ENCODE results near the gene ADAM12.

Gene ADAM12

DNA sequence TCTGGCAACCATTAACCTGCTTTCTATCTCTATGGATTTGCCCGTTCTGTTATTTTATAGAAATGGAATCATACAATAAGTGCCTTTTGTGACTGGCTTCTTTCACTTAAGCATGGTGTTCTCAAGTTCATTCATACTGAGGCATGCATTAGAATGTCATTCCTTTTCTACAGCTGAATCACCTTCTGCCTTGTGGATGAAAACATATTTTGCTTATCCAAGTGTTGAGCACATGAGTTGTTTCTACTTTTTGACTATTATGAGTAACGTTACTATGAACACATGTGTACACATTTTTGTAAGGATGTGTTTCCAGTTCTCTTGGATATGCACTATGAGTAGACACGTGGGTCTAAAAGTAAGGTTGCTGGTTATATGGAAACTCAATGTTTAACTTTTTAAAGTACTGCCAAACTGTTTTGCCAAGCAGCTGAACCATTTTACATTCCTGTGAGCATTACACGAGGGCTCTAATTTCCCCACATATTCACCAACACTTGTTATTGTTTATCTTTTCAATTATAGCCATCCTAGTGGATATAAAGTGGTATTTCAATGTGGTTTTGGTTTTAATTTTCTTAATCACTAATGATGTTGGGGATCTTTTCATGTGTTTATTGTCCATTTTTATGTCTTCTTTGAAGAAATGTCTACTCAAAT lies 250.6 kb downstream of the ADAM12 start:
- H3K9ac ChIP-seq (ENCODE audit: low read depth, low read length): no peak overlapping the region
- no peaks in the 10 kb centered on the region for H3K4me1 ChIP-seq (ENCODE audit: insufficient read depth, low read length)
- H3K36me3 ChIP-seq (ENCODE audit: insufficient read depth, low read length): no peaks in the 10 kb centered on the region
- no peaks in the 10 kb centered on the region; the same call in 1 of the 2 replicates for H3K9me3 ChIP-seq (ENCODE audit: control insufficient read depth, insufficient read depth, low read length)

DNA sequence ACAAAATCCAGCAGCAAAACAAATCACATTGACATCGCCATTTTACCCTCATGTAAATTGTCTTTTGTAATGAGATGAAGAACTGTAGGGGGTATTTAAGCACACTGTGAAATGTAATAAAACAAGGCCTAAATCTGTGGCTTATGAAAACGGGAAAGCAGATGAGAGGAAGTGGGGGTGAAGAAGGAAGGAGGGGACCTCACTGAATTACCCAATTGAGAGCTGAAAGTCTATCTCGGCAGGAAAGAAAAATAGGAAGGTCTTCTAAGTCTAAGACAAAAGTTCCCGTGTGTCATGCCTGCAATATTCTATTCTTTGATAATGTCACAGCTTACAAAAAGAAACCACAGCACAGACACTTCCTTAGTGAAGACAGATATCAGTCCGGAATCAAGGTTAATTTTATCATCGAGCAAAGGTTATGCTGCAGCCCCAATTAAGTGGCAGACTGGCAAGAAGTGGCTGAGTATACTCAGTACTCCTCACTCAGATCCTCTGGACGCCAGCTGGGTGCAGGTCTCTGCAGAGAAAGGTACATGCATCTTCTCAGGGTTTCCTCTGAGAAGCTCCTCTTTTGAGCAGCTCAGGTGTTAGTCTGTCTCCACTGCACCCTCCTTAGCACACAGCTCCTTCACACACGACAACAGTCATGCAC lies 252.2 kb downstream of the ADAM12 start:
- Histone ChIP-seq H3K36me3 (ENCODE audit: insufficient read depth, low read length) (no peaks in the 10 kb centered on the region), H3K9ac (ENCODE audit: low read depth, low read length) (no peak overlapping the region), H3K9me3 (ENCODE audit: control insufficient read depth, insufficient read depth, low read length) (no peaks in the 10 kb centered on the region; the same call in 1 of the 2 replicates), H3K4me1 (ENCODE audit: insufficient read depth, low read length) (no peaks in the 10 kb centered on the region)

DNA sequence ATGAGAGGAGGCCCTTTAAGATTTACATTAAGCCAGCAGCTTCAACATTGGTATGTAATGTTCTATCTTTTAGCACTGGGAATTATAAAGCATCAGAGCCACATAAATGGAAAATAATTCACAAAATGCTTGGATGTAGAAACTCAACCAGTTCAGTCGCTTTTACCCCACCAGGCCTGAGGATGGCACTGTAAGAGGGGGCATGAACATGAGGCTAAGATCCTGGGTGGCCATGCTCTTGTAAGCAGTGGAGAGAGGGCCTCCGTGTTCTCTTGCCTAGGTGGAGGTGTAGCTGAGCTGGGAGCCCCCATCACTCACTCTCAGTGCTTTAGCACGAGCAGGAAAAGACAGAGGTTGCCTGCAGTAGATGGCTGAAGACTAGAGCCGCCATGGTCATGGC lies 253.1 kb downstream of the ADAM12 start:
- H3K9ac ChIP-seq (ENCODE audit: low read depth, low read length): no peak overlapping the region
- H3K9me3 ChIP-seq (ENCODE audit: control insufficient read depth, insufficient read depth, low read length): no peaks in the 10 kb centered on the region; the same call in 1 of the 2 replicates
- no peaks in the 10 kb centered on the region for H3K36me3 ChIP-seq (ENCODE audit: insufficient read depth, low read length)
- no peaks in the 10 kb centered on the region for H3K4me1 ChIP-seq (ENCODE audit: insufficient read depth, low read length)

DNA sequence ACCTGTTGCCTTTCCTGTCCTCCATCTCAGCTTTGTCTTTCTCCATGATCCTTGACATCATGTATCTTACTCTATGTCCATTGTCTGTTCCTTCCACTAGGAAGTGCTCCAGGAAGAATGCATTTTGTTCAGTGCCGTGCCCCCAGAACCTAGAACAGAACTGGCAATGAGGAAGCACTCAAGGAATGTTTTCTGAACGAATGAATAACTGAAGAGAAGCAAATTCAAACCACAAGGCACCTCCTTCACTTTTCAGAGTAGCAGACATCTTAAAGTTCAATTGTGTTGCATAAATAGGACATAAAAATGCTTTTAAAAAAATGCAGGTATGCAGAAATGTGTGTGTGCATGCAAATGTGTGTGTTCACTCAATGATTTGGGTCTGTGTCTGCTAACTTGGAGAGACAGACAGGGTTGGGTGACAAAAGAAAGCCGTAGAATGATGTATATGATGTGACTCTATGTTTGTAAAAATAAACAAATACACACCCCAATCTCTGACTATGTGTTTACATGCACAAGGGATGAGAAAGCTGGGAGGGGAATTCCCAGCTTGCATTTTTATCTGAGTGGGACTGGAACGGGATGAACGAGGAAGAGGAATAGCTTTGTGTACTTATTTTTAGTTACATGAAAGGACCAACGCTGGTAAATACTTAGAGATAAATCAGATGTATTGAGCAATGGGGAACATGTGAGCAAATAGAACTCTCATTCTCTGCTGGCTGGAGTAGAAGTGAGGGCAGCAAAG lies 254.2 kb downstream of the ADAM12 start:
- no peaks in the 10 kb centered on the region for H3K4me1 ChIP-seq (ENCODE audit: insufficient read depth, low read length)
- no peak overlapping the region; the same call in 1 of the 2 replicates for H3K9ac ChIP-seq (ENCODE audit: low read depth, low read length)
- no peaks in the 10 kb centered on the region for H3K36me3 ChIP-seq (ENCODE audit: insufficient read depth, low read length)
- H3K9me3 ChIP-seq (ENCODE audit: control insufficient read depth, insufficient read depth, low read length): no peaks in the 10 kb centered on the region

DNA sequence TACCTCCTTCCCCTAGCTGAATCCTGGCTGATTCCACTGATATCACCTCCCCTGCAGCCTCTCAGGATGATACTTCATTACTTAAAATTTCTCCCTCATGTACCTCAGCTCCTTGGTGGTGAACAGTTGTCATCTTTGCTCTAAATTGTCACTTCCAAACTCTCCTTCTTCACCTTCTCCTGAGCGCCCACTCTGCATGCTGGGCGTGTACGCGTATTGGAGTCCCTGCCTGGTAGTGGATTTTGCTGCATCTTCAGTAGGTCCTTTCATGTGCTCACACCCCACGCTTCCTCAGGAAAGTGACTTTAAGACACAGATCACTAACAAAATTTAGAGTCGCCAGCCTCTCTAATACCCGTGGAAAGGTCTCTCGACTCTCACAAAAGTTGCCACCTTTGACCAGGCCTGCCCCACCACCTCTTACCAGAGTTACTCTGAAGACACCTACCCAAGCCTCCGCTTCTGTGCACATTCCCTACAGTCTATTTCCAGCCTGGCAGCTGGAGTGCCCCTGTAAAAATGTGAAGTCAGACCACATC lies 255.1 kb downstream of the ADAM12 start:
- no peaks in the 10 kb centered on the region for H3K9me3 ChIP-seq (ENCODE audit: control insufficient read depth, insufficient read depth, low read length)
- H3K4me1 ChIP-seq (ENCODE audit: insufficient read depth, low read length): no peaks in the 10 kb centered on the region
- no peak overlapping the region for H3K9ac ChIP-seq (ENCODE audit: low read depth, low read length)
- H3K36me3 ChIP-seq (ENCODE audit: insufficient read depth, low read length): no peaks in the 10 kb centered on the region

DNA sequence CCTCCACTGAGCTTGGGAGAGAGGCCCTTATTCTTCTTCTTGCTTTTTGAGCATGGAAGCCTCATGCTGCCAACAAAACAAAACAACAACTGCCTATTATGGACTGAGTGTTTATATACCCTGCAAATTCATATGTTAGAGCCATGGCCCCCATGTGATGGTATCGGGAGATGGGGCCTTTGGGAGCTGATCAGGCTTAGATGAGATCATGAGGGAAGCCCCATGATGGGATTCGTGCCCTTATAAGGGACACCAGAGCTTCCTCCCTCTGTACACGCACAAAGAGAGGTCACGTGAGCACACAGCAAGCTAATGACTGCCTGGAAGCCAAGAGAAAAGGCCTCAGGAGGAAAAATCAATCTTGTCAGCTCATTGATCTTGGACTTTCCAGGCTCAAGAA lies 256.9 kb downstream of the ADAM12 start:
- Histone ChIP-seq H3K9me3 (ENCODE audit: control insufficient read depth, insufficient read depth, low read length) (no peaks in the 10 kb centered on the region), H3K4me1 (ENCODE audit: insufficient read depth, low read length) (no peaks in the 10 kb centered on the region), H3K9ac (ENCODE audit: low read depth, low read length) (no peak overlapping the region), H3K36me3 (ENCODE audit: insufficient read depth, low read length) (no peaks in the 10 kb centered on the region)

DNA sequence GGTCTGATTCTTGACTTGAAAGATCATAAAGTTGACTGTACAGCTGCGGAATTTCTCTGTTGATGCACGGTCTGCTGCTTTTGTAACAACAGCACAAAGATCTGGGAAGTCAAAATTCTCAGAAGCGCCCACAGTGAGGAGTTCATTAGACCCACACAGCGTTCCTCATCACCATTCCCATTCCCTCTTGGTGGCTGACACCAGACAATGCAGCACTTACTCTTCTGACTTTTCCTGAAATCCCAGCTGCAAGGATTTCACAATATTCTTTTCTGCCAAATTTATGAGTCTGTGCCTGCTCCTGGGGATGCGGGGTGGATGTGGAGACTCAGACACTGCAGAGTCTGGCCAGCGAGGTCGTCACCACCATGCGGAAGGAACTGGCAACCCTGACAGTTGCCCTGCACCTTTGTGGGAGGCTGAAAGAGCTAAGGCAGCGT lies 258.0 kb downstream of the ADAM12 start:
- Histone ChIP-seq H3K9me3 (ENCODE audit: control insufficient read depth, insufficient read depth, low read length) (no peaks in the 10 kb centered on the region), H3K4me1 (ENCODE audit: insufficient read depth, low read length) (no peaks in the 10 kb centered on the region), H3K9ac (ENCODE audit: low read depth, low read length) (no peak overlapping the region), H3K36me3 (ENCODE audit: insufficient read depth, low read length) (no peaks in the 10 kb centered on the region)

DNA sequence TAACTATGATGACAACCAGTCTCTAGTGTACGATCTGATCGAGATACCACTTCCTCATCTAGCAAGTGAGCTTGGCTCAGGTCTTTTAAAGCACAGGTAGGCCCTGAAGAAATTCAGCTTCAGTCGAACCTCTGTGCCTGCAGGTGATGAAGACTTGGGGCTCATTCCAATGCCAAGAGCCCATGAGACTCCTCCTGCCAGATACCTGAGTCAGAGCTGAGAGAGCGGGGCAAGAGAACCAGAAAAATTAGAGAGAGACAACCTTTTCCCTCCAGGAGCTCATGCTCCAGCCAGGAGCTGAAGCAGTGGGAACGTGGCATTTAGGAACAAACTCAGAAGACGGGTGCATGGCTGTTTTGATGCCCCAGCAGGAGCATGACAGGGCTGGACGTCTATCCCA lies 259.3 kb downstream of the ADAM12 start:
- peaks cover 4% of the 10 kb centered on the region; the same call in 1 of the 2 replicates for H3K4me1 ChIP-seq (ENCODE audit: insufficient read depth, low read length)
- no peak overlapping the region for H3K9ac ChIP-seq (ENCODE audit: low read depth, low read length)
- no peaks in the 10 kb centered on the region for H3K36me3 ChIP-seq (ENCODE audit: insufficient read depth, low read length)
- no peaks in the 10 kb centered on the region for H3K9me3 ChIP-seq (ENCODE audit: control insufficient read depth, insufficient read depth, low read length)

DNA sequence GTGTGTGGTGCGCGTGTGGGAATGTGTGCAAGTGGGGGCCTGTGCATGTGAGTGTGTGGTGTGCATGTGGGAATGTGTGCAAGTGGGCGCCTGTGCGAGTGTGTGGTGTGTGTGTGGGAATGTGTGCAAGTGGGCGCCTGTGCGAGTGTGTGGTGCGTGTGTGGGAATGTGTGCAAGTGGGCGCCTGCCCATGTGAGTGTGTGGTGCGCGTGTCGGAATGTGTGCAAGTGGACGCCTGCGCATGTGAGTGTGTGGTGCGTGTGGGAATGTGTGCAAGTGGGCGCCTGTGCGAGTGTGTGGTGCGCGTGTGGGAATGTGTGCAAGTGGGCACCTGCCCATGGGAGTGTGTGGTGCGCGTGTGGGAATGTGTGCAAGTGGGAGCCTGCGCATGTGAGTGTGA lies 259.7 kb downstream of the ADAM12 start:
- Histone ChIP-seq H3K36me3 (ENCODE audit: insufficient read depth, low read length) (no peaks in the 10 kb centered on the region), H3K4me1 (ENCODE audit: insufficient read depth, low read length) (peaks cover 8% of the 10 kb centered on the region; the same call in 1 of the 2 replicates), H3K9me3 (ENCODE audit: control insufficient read depth, insufficient read depth, low read length) (no peaks in the 10 kb centered on the region), H3K9ac (ENCODE audit: low read depth, low read length) (no peak overlapping the region)

DNA sequence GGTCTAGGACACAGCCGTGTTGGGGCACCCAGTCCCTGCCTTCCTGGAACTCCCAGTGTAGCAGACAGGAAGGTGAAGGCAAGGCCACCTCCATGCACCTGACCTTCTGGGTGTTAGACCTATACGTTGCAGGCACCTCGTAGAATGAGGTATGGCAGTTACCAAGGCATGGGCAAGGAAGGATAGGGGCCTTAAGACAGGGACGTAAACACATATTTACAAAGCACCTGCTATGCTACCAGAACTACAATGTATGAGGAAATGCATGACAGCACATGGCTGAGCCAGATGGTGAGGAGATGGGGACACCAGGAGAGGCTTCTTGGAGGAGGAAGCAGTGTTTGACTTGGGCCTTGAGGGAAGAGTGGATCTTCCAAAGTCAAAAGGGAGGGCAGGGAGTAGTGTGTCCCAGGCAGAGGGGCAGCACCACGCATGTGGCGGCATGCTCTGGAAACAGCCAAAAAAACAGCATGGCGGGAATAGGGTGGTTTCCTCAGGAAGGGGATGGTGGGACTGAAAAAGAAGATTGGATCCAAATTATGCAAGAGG lies 260.7 kb downstream of the ADAM12 start:
- Histone ChIP-seq H3K36me3 (ENCODE audit: insufficient read depth, low read length) (no peaks in the 10 kb centered on the region), H3K9me3 (ENCODE audit: control insufficient read depth, insufficient read depth, low read length) (no peaks in the 10 kb centered on the region), H3K9ac (ENCODE audit: low read depth, low read length) (no peak overlapping the region), H3K4me1 (ENCODE audit: insufficient read depth, low read length) (peaks cover 12% of the 10 kb centered on the region; the same call in 1 of the 2 replicates)

DNA sequence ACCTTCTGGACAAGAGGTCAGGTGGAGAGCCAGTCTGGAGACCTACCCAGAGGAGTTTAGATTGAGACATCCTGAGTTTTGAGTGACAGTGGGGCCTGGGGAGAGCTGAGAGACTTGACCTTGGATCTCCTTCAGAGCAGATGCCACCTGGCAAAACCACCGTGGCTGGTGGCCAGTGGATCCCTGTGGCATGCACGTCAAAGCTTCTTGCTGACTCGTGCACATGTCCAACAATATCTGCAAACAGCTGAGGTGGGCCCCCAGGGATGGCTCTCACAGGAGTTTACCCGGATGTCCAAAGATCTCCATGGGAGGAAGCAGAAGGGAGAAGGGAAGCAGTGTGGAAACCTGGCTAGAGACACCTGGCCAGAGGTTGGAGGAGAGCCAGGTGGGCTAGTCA lies 261.4 kb downstream of the ADAM12 start:
- H3K9ac ChIP-seq (ENCODE audit: low read depth, low read length): no peak overlapping the region
- peaks cover 12% of the 10 kb centered on the region; the same call in 1 of the 2 replicates for H3K4me1 ChIP-seq (ENCODE audit: insufficient read depth, low read length)
- no peaks in the 10 kb centered on the region for H3K9me3 ChIP-seq (ENCODE audit: control insufficient read depth, insufficient read depth, low read length)
- H3K36me3 ChIP-seq (ENCODE audit: insufficient read depth, low read length): no peaks in the 10 kb centered on the region

DNA sequence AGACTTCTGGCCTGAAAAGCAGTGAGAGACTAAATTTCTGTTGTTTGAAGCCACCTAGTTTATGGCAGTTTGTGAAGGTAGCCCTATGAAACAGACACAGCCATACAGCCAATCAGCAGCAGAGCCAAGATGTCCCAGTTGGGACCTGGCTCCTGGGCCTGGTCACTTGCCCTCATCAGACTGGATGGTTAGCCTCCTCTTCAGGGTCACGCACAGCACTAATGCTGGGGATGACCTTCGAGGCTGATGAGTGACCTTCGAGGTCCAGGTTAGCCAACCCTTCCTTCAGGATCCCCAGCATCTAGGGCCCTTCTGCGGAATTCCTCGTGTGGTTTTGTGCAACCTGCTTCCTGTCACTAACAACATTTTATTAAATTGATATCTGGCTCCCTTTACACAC lies 262.3 kb downstream of the ADAM12 start:
- no peaks in the 10 kb centered on the region for H3K36me3 ChIP-seq (ENCODE audit: insufficient read depth, low read length)
- no peaks in the 10 kb centered on the region for H3K9me3 ChIP-seq (ENCODE audit: control insufficient read depth, insufficient read depth, low read length)
- no peak overlapping the region for H3K9ac ChIP-seq (ENCODE audit: low read depth, low read length)

DNA sequence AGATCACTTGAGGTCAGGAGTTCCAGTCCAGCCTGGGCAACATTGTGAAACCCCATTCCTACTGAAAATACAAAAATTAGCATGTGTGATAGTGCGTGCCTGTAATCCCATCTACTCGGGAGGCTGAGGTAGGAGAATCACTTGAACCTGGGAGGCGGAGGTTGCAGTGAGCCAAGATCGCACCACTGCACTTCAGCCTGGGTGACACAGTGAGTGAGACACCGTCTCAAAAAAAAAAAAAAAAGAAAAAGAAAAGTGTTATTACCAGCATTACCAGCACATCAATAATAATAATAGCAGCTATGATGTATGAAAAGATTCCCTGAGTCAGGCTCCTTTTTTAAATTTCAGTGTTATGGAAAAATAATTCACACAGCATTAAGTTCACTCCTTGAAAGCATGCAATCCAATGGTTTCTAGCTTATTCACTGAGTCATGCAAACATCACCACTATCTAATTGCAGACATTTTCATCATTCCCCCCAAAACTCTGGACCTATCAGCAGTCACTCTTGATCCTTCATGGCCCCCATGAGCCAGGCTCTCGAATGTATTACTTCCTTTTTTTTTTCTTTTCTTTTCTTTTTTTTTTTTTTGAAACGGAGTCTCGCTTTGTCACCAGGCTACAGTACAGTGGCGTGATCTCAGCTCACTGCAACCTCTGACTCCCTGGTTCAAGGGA lies 263.5 kb downstream of the ADAM12 start:
- H3K9me3 ChIP-seq (ENCODE audit: control insufficient read depth, insufficient read depth, low read length): no peaks in the 10 kb centered on the region
- no peaks in the 10 kb centered on the region for H3K36me3 ChIP-seq (ENCODE audit: insufficient read depth, low read length)
- no peak overlapping the region for H3K9ac ChIP-seq (ENCODE audit: low read depth, low read length)
- H3K4me1 ChIP-seq (ENCODE audit: insufficient read depth, low read length): peaks cover 12% of the 10 kb centered on the region; the same call in 1 of the 2 replicates

More for the DNA sequence above, 262.3 kb downstream of the ADAM12 start:
- peaks cover 12% of the 10 kb centered on the region; the same call in 1 of the 2 replicates for H3K4me1 ChIP-seq (ENCODE audit: insufficient read depth, low read length)

DNA sequence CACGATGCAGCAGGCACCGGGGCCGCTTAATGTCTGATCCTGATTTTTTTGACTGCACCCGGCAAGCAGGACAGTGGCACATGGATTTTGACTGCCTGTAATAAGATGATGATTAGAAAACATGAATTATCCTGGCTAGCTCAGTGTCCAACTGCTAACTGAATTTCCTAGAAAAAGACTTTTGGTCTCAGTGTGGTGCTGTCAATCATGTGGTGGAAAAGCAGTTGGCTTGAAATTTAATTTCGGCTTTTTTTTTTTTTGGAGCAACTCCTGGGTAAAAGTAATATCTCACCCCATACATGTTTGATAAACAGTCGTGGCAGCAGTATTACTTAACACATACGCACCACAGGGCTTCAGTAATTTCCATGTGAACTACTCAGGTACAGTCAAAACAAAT lies 264.2 kb downstream of the ADAM12 start:
- Histone ChIP-seq H3K4me1 (ENCODE audit: insufficient read depth, low read length) (peaks cover 12% of the 10 kb centered on the region; the same call in 1 of the 2 replicates), H3K36me3 (ENCODE audit: insufficient read depth, low read length) (no peaks in the 10 kb centered on the region), H3K9ac (ENCODE audit: low read depth, low read length) (no peak overlapping the region), H3K9me3 (ENCODE audit: control insufficient read depth, insufficient read depth, low read length) (no peaks in the 10 kb centered on the region)

All from ES-I3 (cell line).